Measurements from ENCODE around the gene ATP6V0C.

The ATP6V0C gene

DNA sequence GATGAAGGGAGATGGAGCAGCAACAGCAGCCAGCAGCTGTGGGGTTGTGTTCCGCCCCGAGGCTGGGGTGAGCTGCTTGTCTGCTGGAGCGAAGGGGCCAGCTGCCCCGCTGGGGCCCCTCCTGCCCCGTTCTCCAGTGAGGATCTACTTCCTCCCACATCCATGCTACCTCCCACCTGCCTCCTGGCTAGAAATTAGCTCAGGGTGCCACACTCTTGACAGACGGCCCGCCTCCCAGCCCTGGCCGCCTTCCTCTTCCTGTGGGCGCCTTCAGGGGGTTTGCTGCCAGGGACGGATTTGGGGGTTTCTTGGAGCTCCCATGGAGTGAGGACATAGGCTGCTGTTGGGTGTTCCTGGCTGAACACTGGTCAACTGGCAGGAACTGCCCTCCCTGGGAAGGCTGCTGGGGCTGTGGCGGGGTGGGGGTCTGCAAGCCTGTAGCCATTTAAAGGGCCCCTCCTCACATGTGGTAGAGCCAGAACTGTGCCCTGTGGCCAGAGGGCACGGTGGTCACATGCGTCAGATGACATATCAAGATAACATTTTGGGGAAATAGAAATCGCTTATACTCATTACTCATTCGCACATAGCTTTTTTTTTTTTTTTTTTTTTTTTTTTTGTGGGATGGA lies 25.7 kb upstream of the ATP6V0C start:
- Histone ChIP-seq H3K79me2 (ENCODE audit: insufficient read depth, low read length) (peaks cover 15% of the 10 kb centered on the region; the same call in 1 of the 2 replicates), H3K27me3 (ENCODE audit: insufficient read depth, low read length, poor library complexity, severe bottlenecking) (no peaks in the 10 kb centered on the region), H3K36me3 (ENCODE audit: insufficient read depth, low read length) (no peaks in the 10 kb centered on the region), H3K4me1 (ENCODE audit: insufficient read depth, low read length, poor library complexity, severe bottlenecking) (no peaks in the 10 kb centered on the region), H3K9me2 (replicated peaks; ENCODE audit: low read depth, low read length) (no peaks in the 10 kb centered on the region), H4K20me1 (ENCODE audit: insufficient read depth, low read length, poor library complexity, severe bottlenecking) (peaks cover 3% of the 10 kb centered on the region), H3K9me3 (ENCODE audit: insufficient read depth, low read depth, low read length) (no peaks in the 10 kb centered on the region), H2AFZ (ENCODE audit: low read length) (no peak overlapping the region), H3K4me3 (ENCODE audit: low read length, poor library complexity, severe bottlenecking) (no peak overlapping the region), H3K9ac (ENCODE audit: low read depth, low read length, poor library complexity, severe bottlenecking) (no peak overlapping the region), H3K4me2 (ENCODE audit: low read depth, low read length, poor library complexity, severe bottlenecking) (no peak overlapping the region), H3F3A (ENCODE audit: low read depth) (no peaks in the 10 kb centered on the region)
- no peak for TF ChIP-seq EZH2phosphoT487 (IDR thresholded peaks at IDR 0.05; ENCODE audit: borderline replicate concordance)
- TF ChIP-seq, protein P1, sequence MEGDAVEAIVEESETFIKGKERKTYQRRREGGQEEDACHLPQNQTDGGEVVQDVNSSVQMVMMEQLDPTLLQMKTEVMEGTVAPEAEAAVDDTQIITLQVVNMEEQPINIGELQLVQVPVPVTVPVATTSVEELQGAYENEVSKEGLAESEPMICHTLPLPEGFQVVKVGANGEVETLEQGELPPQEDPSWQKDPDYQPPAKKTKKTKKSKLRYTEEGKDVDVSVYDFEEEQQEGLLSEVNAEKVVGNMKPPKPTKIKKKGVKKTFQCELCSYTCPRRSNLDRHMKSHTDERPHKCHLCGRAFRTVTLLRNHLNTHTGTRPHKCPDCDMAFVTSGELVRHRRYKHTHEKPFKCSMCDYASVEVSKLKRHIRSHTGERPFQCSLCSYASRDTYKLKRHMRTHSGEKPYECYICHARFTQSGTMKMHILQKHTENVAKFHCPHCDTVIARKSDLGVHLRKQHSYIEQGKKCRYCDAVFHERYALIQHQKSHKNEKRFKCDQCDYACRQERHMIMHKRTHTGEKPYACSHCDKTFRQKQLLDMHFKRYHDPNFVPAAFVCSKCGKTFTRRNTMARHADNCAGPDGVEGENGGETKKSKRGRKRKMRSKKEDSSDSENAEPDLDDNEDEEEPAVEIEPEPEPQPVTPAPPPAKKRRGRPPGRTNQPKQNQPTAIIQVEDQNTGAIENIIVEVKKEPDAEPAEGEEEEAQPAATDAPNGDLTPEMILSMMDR (conservative IDR thresholded peaks at IDR 0.05; ENCODE audit: low read length): no peak

DNA sequence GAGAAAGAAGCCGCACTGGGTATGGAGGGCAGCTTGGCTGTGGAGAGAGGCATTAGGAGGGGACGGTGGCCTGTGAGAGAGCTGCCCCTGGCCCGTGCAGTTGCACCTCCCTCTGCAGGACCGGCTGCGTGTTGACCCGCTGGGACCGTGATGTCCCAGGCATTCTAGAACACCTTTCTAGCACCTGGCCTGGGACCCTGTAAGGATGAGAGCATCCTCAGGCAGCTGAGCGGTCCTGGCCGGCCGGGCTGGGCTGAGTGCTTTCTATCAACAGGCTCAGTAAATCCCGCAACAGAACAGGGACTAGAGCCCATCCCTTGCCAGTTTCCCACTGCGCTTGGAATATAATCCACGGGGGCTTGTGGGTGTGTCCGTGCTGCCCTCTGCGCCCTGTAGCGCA lies 24.2 kb upstream of the ATP6V0C start:
- peaks cover 9% of the 10 kb centered on the region; the same call in 1 of the 2 replicates for H3K79me2 ChIP-seq (ENCODE audit: insufficient read depth, low read length)
- no peaks in the 10 kb centered on the region for H3K9me3 ChIP-seq (ENCODE audit: insufficient read depth, low read depth, low read length)
- no peak overlapping the region for H2AFZ ChIP-seq (ENCODE audit: low read length)
- H3K4me2 ChIP-seq (ENCODE audit: low read depth, low read length, poor library complexity, severe bottlenecking): no peak overlapping the region
- peaks cover 3% of the 10 kb centered on the region for H4K20me1 ChIP-seq (ENCODE audit: insufficient read depth, low read length, poor library complexity, severe bottlenecking)
- no peaks in the 10 kb centered on the region for H3K9me2 ChIP-seq (replicated peaks; ENCODE audit: low read depth, low read length)
- H3F3A ChIP-seq (ENCODE audit: low read depth): no peaks in the 10 kb centered on the region
- no peaks in the 10 kb centered on the region for H3K4me1 ChIP-seq (ENCODE audit: insufficient read depth, low read length, poor library complexity, severe bottlenecking)
- H3K27me3 ChIP-seq (ENCODE audit: insufficient read depth, low read length, poor library complexity, severe bottlenecking): no peaks in the 10 kb centered on the region
- no peaks in the 10 kb centered on the region for H3K36me3 ChIP-seq (ENCODE audit: insufficient read depth, low read length)
- H3K4me3 ChIP-seq (ENCODE audit: low read length, poor library complexity, severe bottlenecking): no peak overlapping the region
- H3K9ac ChIP-seq (ENCODE audit: low read depth, low read length, poor library complexity, severe bottlenecking): no peak overlapping the region
- no peak for TF ChIP-seq EZH2phosphoT487 (IDR thresholded peaks at IDR 0.05; ENCODE audit: borderline replicate concordance)
- TF ChIP-seq, protein P1 (conservative IDR thresholded peaks at IDR 0.05; ENCODE audit: low read length): no peak

DNA sequence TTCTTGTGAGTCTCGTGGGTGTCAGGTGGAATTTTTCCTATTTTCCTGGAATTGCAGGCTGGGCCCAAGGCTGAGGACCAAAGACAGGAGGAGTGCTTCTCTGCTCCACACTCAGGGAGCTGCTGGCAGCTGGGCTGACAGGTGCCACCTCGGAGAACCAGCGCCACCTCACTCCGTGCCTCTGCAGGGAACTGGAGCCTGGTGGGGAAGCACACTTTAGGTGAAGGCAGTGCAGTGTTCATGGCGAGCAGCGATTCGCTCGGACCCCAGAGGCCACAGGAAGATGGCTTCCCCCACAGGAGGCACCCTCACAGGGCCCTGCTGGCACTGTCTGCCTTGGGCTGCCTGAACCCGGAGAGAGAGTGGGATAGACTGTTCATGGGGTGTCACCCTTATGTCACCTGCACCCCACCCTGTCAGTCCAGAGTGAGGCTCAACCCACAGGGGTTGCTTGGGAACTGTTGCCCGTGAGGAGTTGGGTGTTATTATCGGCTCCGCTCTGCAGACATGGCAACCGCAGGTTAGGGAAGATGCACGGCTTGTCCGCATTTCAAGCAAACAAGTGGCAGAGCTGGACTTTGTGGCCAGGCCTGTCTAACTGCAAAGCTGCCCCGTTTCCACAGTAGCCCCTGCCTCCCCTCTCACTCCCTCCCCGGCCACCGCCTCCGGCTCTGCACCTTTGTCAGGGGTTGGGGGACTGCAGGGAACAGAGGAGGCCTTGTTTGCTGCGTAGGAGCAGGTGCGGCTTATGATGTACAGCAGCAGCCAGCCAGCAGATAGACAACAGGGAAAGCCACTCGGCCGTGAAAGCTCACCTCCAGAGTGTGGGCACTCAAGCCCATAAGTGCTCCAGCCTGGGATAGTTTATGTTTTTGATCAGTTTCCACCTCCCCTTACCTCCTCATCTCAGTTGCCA lies 23.3 kb upstream of the ATP6V0C start:
- Histone ChIP-seq H3K4me1 (ENCODE audit: insufficient read depth, low read length, poor library complexity, severe bottlenecking) (no peaks in the 10 kb centered on the region), H3K9me3 (ENCODE audit: insufficient read depth, low read depth, low read length) (no peaks in the 10 kb centered on the region), H3K9me2 (replicated peaks; ENCODE audit: low read depth, low read length) (no peaks in the 10 kb centered on the region), H3K4me2 (ENCODE audit: low read depth, low read length, poor library complexity, severe bottlenecking) (no peak overlapping the region), H4K20me1 (ENCODE audit: insufficient read depth, low read length, poor library complexity, severe bottlenecking) (peaks cover 3% of the 10 kb centered on the region), H3K4me3 (ENCODE audit: low read length, poor library complexity, severe bottlenecking) (no peak overlapping the region), H3F3A (ENCODE audit: low read depth) (no peaks in the 10 kb centered on the region), H3K79me2 (ENCODE audit: insufficient read depth, low read length) (peaks cover 9% of the 10 kb centered on the region; the same call in 1 of the 2 replicates), H3K27me3 (ENCODE audit: insufficient read depth, low read length, poor library complexity, severe bottlenecking) (no peaks in the 10 kb centered on the region), H3K36me3 (ENCODE audit: insufficient read depth, low read length) (no peaks in the 10 kb centered on the region), H3K9ac (ENCODE audit: low read depth, low read length, poor library complexity, severe bottlenecking) (no peak overlapping the region), H2AFZ (ENCODE audit: low read length) (no peak overlapping the region)
- TF ChIP-seq, protein P1 (conservative IDR thresholded peaks at IDR 0.05; ENCODE audit: low read length): no peak
- TF ChIP-seq EZH2phosphoT487 (IDR thresholded peaks at IDR 0.05; ENCODE audit: borderline replicate concordance): no peak
